HAP-1 (cell line): ENCODE results near the gene MKNK1.

Experiments used
- DNase-seq, 2 experiments: peaks; one replicate each; pipeline ENCODE4 v3.0.0-alpha.2; 2016 to 2020; ENCODE audit warnings: low spot score in 2 of 2
- H3K27me3 ChIP-seq: fragments of 250-450 bp; sonication (Bioruptor Pico); 2 replicates; pipeline ENCODE4 v1.5.1; 2020; ENCODE audit warnings: low read depth, mild to moderate bottlenecking, moderate library complexity
- H3K36me3 ChIP-seq: fragments of 250-450 bp; sonication (Bioruptor Pico); replicated peaks from 2 replicates; pipeline ENCODE4 v1.5.1; 2020; ENCODE audit warnings: mild to moderate bottlenecking
- H3K4me1 ChIP-seq: fragments of 250-450 bp; sonication (Bioruptor Pico); 2 replicates; pipeline ENCODE4 v1.5.1; 2020; ENCODE audit warnings: mild to moderate bottlenecking
- H3K4me3 ChIP-seq: fragments of 250-450 bp; sonication (Bioruptor Pico); 2 replicates; pipeline ENCODE4 v1.5.1; 2020; ENCODE audit warnings: mild to moderate bottlenecking, moderate library complexity
- H3K9me3 ChIP-seq: fragments of 250-450 bp; sonication (Bioruptor Pico); 2 replicates; pipeline ENCODE4 v1.5.1; 2020; ENCODE audit warnings: mild to moderate bottlenecking, moderate library complexity
- in situ Hi-C: fragments of 300-500 bp; cut with MboI; formaldehyde crosslinking; loops from 3 replicates; pipeline ENCODE4 v1.14.3; 2020; ENCODE audit warnings: low sequenced_read_pairs, inconsistent platforms, mixed read lengths

Gene MKNK1

GRCh38 chr1:46596846-46597245, 7.2 kb downstream of the MKNK1 start:
- Histone ChIP-seq H3K36me3 (peaks cover 14% of the 10 kb centered on the region), H3K4me3 (no peak overlapping the region), H3K4me1 (no peaks in the 10 kb centered on the region), H3K27me3 (no peaks in the 10 kb centered on the region), H3K9me3 (no peaks in the 10 kb centered on the region)
- in situ Hi-C loops: no loop called here
- no peak for DNase-seq

GRCh38 chr1:46596036-46596435, 8.0 kb downstream of the MKNK1 start:
- Histone ChIP-seq H3K4me1 (no peaks in the 10 kb centered on the region), H3K9me3 (no peaks in the 10 kb centered on the region), H3K27me3 (no peaks in the 10 kb centered on the region), H3K36me3 (peaks cover 19% of the 10 kb centered on the region), H3K4me3 (no peak overlapping the region)
- DNase-seq: no peak
- in situ Hi-C loops: no loop called here

- no peak for DNase-seq
- Histone ChIP-seq H3K36me3 (peaks cover 28% of the 10 kb centered on the region), H3K4me3 (no peak overlapping the region), H3K4me1 (no peaks in the 10 kb centered on the region), H3K9me3 (no peaks in the 10 kb centered on the region), H3K27me3 (no peaks in the 10 kb centered on the region)
- in situ Hi-C loops: no loop called here
Measured at GRCh38 chr1:46595127-46595526, 8.9 kb downstream of the MKNK1 start.

- Histone ChIP-seq H3K4me1 (no peaks in the 10 kb centered on the region), H3K9me3 (no peaks in the 10 kb centered on the region), H3K27me3 (no peaks in the 10 kb centered on the region), H3K36me3 (peaks cover 31% of the 10 kb centered on the region), H3K4me3 (no peak overlapping the region)
- in situ Hi-C loops: no loop called here
- DNase-seq: no peak
Measured at GRCh38 chr1:46594063-46594462, 10.0 kb downstream of the MKNK1 start.

- peaks cover 31% of the 10 kb centered on the region for H3K36me3 ChIP-seq
- in situ Hi-C loops: no loop called here
Measured at GRCh38 chr1:46592823-46593222, 11.2 kb downstream of the MKNK1 start.

GRCh38 chr1:46589529-46589928, 14.5 kb downstream of the MKNK1 start:
- H3K36me3 ChIP-seq: peaks cover 34% of the 10 kb centered on the region
- H3K4me1 ChIP-seq: no peaks in the 10 kb centered on the region

More at GRCh38 chr1:46592823-46593222, 11.2 kb downstream of the MKNK1 start:
- no peaks in the 10 kb centered on the region for H3K27me3 ChIP-seq
- H3K4me3 ChIP-seq: no peak overlapping the region
- no peaks in the 10 kb centered on the region for H3K9me3 ChIP-seq
- no peaks in the 10 kb centered on the region for H3K4me1 ChIP-seq
- DNase-seq: no peak

GRCh38 chr1:46587069-46587468, 17.0 kb downstream of the MKNK1 start:
- no peaks in the 10 kb centered on the region for H3K4me1 ChIP-seq
- DNase-seq: no peak
- in situ Hi-C loops: no loop called here
- no peaks in the 10 kb centered on the region for H3K9me3 ChIP-seq
- H3K27me3 ChIP-seq: no peaks in the 10 kb centered on the region
- peaks cover 22% of the 10 kb centered on the region for H3K36me3 ChIP-seq
- H3K4me3 ChIP-seq: no peak overlapping the region

More at GRCh38 chr1:46589529-46589928, 14.5 kb downstream of the MKNK1 start:
- DNase-seq: no peak
- Histone ChIP-seq H3K9me3 (no peaks in the 10 kb centered on the region), H3K4me3 (no peak overlapping the region), H3K27me3 (no peaks in the 10 kb centered on the region)
- in situ Hi-C loops: no loop called here

- in situ Hi-C loops: no loop called here
- no peaks in the 10 kb centered on the region for H3K4me1 ChIP-seq
Measured at GRCh38 chr1:46585312-46585938, 18.6 kb downstream of the MKNK1 start.

GRCh38 chr1:46583494-46583893, 20.6 kb downstream of the MKNK1 start:
- H3K9me3 ChIP-seq: no peaks in the 10 kb centered on the region
- DNase-seq: no peak
- no peaks in the 10 kb centered on the region for H3K27me3 ChIP-seq
- no peak overlapping the region for H3K4me3 ChIP-seq
- peaks cover 15% of the 10 kb centered on the region for H3K36me3 ChIP-seq
- in situ Hi-C loops: no loop called here
- no peaks in the 10 kb centered on the region for H3K4me1 ChIP-seq

More at GRCh38 chr1:46585312-46585938, 18.6 kb downstream of the MKNK1 start:
- Histone ChIP-seq H3K9me3 (no peaks in the 10 kb centered on the region), H3K4me3 (no peak overlapping the region), H3K36me3 (peaks cover 15% of the 10 kb centered on the region), H3K27me3 (no peaks in the 10 kb centered on the region)
- no peak for DNase-seq

- DNase-seq: no peak
- no peaks in the 10 kb centered on the region for H3K9me3 ChIP-seq
- no peak overlapping the region for H3K4me3 ChIP-seq
- H3K27me3 ChIP-seq: no peaks in the 10 kb centered on the region
- H3K36me3 ChIP-seq: peaks cover 15% of the 10 kb centered on the region
- no peaks in the 10 kb centered on the region for H3K4me1 ChIP-seq
- in situ Hi-C loops: no loop called here
Measured at GRCh38 chr1:46582972-46583371, 21.1 kb downstream of the MKNK1 start.

GRCh38 chr1:46581681-46582455, 22.2 kb downstream of the MKNK1 start:
- Histone ChIP-seq H3K27me3 (no peaks in the 10 kb centered on the region), H3K4me1 (no peaks in the 10 kb centered on the region), H3K4me3 (no peak overlapping the region), H3K36me3 (peaks cover 15% of the 10 kb centered on the region), H3K9me3 (no peaks in the 10 kb centered on the region)
- in situ Hi-C loops: no loop called here
- no peak for DNase-seq

GRCh38 chr1:46580140-46580903, 23.7 kb downstream of the MKNK1 start:
- H3K4me1 ChIP-seq: no peaks in the 10 kb centered on the region
- in situ Hi-C loops: no loop called here
- H3K9me3 ChIP-seq: no peaks in the 10 kb centered on the region
- H3K4me3 ChIP-seq: no peak overlapping the region
- H3K27me3 ChIP-seq: no peaks in the 10 kb centered on the region
- H3K36me3 ChIP-seq: peaks cover 12% of the 10 kb centered on the region
- DNase-seq: no peak

GRCh38 chr1:46577671-46578070, 26.4 kb downstream of the MKNK1 start:
- Histone ChIP-seq H3K4me1 (no peaks in the 10 kb centered on the region), H3K36me3 (peaks cover 22% of the 10 kb centered on the region), H3K9me3 (no peaks in the 10 kb centered on the region), H3K27me3 (no peaks in the 10 kb centered on the region), H3K4me3 (no peak overlapping the region)
- in situ Hi-C loops: no loop called here
- no peak for DNase-seq

- H3K4me1 ChIP-seq: no peaks in the 10 kb centered on the region
- H3K4me3 ChIP-seq: no peak overlapping the region
- peaks cover 19% of the 10 kb centered on the region for H3K36me3 ChIP-seq
- DNase-seq: no peak
- H3K9me3 ChIP-seq: no peaks in the 10 kb centered on the region
- in situ Hi-C loops: no loop called here
- H3K27me3 ChIP-seq: no peaks in the 10 kb centered on the region
Measured at GRCh38 chr1:46576596-46576995, 27.5 kb downstream of the MKNK1 start.
